Neuronal stem cell (in vitro differentiated cells): ENCODE data around the gene TNIK.

Experiments
- DNase-seq: peaks from one replicate; pipeline ENCODE4 v3.0.0-alpha.2; 2013; ENCODE audit warnings: low spot score
- H2AFZ ChIP-seq: one replicate; pipeline ENCODE4 v1.6.1; 2013; ENCODE audit warnings: mild to moderate bottlenecking, low read length, inconsistent platforms
- H2AK5ac ChIP-seq: 2 replicates; pipeline ENCODE4 v1.6.1; 2013; ENCODE audit warnings: low read depth, mild to moderate bottlenecking, inconsistent platforms, low read length, moderate library complexity, mixed read lengths
- H2BK120ac ChIP-seq: 2 replicates; pipeline ENCODE4 v1.6.1; 2013; ENCODE audit warnings: low read depth, mild to moderate bottlenecking, inconsistent platforms, low read length, moderate library complexity, mixed read lengths
- H2BK12ac ChIP-seq: one replicate; pipeline ENCODE4 v1.6.1; 2013; ENCODE audit warnings: low read length, inconsistent platforms
- H2BK15ac ChIP-seq: 2 replicates; pipeline ENCODE4 v1.6.1; 2013; ENCODE audit warnings: mild to moderate bottlenecking, low read length, inconsistent platforms, mixed read lengths
- H2BK5ac ChIP-seq: one replicate; pipeline ENCODE4 v1.6.1; 2013; ENCODE audit warnings: inconsistent platforms, mild to moderate bottlenecking, low read length, moderate library complexity
- H3K14ac ChIP-seq: one replicate; pipeline ENCODE4 v1.6.1; 2013; ENCODE audit warnings: low read length, inconsistent platforms
- H3K18ac ChIP-seq: 2 replicates; pipeline ENCODE4 v1.6.1; 2013; ENCODE audit warnings: low read length, inconsistent platforms
- H3K23ac ChIP-seq: 2 replicates; pipeline ENCODE4 v1.6.1; 2013; ENCODE audit warnings: low read depth, mild to moderate bottlenecking, mixed read lengths, low read length, inconsistent platforms; ENCODE audit not compliant: poor library complexity
- H3K27ac ChIP-seq: replicated peaks from 3 replicates; pipeline ENCODE4 v1.5.1; 2013; ENCODE audit warnings: low read length, inconsistent platforms
- H3K27me3 ChIP-seq, 3 experiments: 2 replicates each; pipeline ENCODE4 v1.6.1; 2013; ENCODE audit warnings: low read length in 3 of 3, mild to moderate bottlenecking in 2 of 3, inconsistent platforms in 1 of 3, low read depth in 1 of 3, mixed read lengths in 1 of 3, moderate library complexity in 1 of 3; ENCODE audit not compliant: control insufficient read depth in 3 of 3, insufficient read depth in 3 of 3
- H3K36me3 ChIP-seq, 2 donors: replicated peaks in 1 of 2; 2 replicates each; pipeline ENCODE4 v1.6.1; 2013; ENCODE audit warnings: low read length in 2 of 2; ENCODE audit not compliant: control insufficient read depth in 2 of 2, insufficient read depth in 2 of 2
- H3K4ac ChIP-seq: 2 replicates; pipeline ENCODE4 v1.6.1; 2013; ENCODE audit warnings: inconsistent platforms, mild to moderate bottlenecking, low read length, moderate library complexity
- H3K4me1 ChIP-seq, 2 donors: 1 replicate in 1 of 2; 2 replicates in 1 of 2; pipeline ENCODE4 v1.6.1; 2013; ENCODE audit warnings: low read length in 2 of 2, low read depth in 1 of 2; ENCODE audit not compliant: control insufficient read depth in 2 of 2, insufficient read depth in 1 of 2
- H3K4me2 ChIP-seq: one replicate; pipeline ENCODE4 v1.6.1; 2013; ENCODE audit warnings: mild to moderate bottlenecking, low read length, inconsistent platforms; ENCODE audit not compliant: insufficient read depth, poor library complexity, severe bottlenecking
- H3K4me3 ChIP-seq, 2 donors: 2 replicates each; pipeline ENCODE4 v1.5.1; 2013; ENCODE audit warnings: low read length in 2 of 2, mild to moderate bottlenecking in 2 of 2, inconsistent platforms in 1 of 2, moderate library complexity in 1 of 2
- H3K79me1 ChIP-seq: one replicate; pipeline ENCODE4 v1.6.1; 2013; ENCODE audit warnings: low read depth, mild to moderate bottlenecking, inconsistent platforms, low read length, moderate library complexity
- H3K9ac ChIP-seq: one replicate; pipeline ENCODE4 v1.6.1; 2013; ENCODE audit warnings: mild to moderate bottlenecking, low read depth, low read length, inconsistent platforms; ENCODE audit not compliant: poor library complexity
- H3K9me3 ChIP-seq, 2 donors: replicated peaks in 1 of 2; 2 replicates each; pipeline versions ENCODE3 to v1.6.1; 2013; ENCODE audit warnings: low read length in 2 of 2, mild to moderate bottlenecking in 2 of 2, inconsistent platforms in 1 of 2, low read depth in 1 of 2, mixed read lengths in 1 of 2, moderate library complexity in 1 of 2; ENCODE audit not compliant: control insufficient read depth in 2 of 2, insufficient read depth in 1 of 2
- H4K8ac ChIP-seq: one replicate; pipeline ENCODE4 v1.6.1; 2013; ENCODE audit warnings: low read depth, mild to moderate bottlenecking, inconsistent platforms, low read length, moderate library complexity
- H4K91ac ChIP-seq: one replicate; pipeline ENCODE4 v1.6.1; 2013; ENCODE audit warnings: low read length, low read depth, mild to moderate bottlenecking, inconsistent platforms; ENCODE audit not compliant: poor library complexity
- WGBS, 2 donors: extraction: QIAGEN DNeasy Blood & Tissue Kit; methylation state at CpG; one replicate each; pipeline ENCODE4 v1.1.7; 2013; ENCODE audit warnings: missing lambda C conversion rate in 2 of 2, mixed read lengths in 1 of 2; ENCODE audit not compliant: insufficient read length in 2 of 2, insufficient replicate concordance in 1 of 2; ENCODE audit errors: extremely low coverage in 2 of 2; 5-methylcytosine and 5-hydroxymethylcytosine counted together

The TNIK gene

GRCh38 chr3:171380711-171381425, 79.3 kb downstream of the TNIK start:
- Histone ChIP-seq H2BK15ac (no peak overlapping the region), H3K14ac (no peak overlapping the region), H3K4ac (no peak overlapping the region), H2BK5ac (no peak overlapping the region), H3K18ac (no peak overlapping the region), H3K27me3 (peaks cover 0 to 2% (median 0%) of the 10 kb centered on the region in 3 experiments), H3K36me3 (no peaks in the 10 kb centered on the region), H2BK12ac (no peak overlapping the region), H2BK120ac (no peak overlapping the region), H3K23ac (no peak overlapping the region), H4K91ac (no peak overlapping the region), H3K4me1 (peaks cover 23 to 49% of the 10 kb centered on the region in 2 donors), H4K8ac (no peak overlapping the region), H3K9ac (no peak overlapping the region), H2AK5ac (no peak overlapping the region), H3K27ac (no peak overlapping the region), H3K4me3 (no peak overlapping the region), H2AFZ (no peak overlapping the region), H3K79me1 (no peaks in the 10 kb centered on the region), H3K9me3 (no peaks in the 10 kb centered on the region), H3K4me2 (no peak overlapping the region)
- no peak for DNase-seq
- no CpG with 5 or more reads among the region's 3 CpGs for WGBS, 2 donors

- Histone ChIP-seq H3K4me1 (peaks cover 21 to 45% of the 10 kb centered on the region in 2 donors), H3K4me3 (no peak overlapping the region), H3K9ac (no peak overlapping the region), H3K4ac (no peak overlapping the region), H3K18ac (no peak overlapping the region), H3K79me1 (no peaks in the 10 kb centered on the region), H4K91ac (no peak overlapping the region), H2AK5ac (no peak overlapping the region), H2BK12ac (no peak overlapping the region), H3K9me3 (no peaks in the 10 kb centered on the region), H3K14ac (no peak overlapping the region), H3K27me3 (peaks cover 0 to 2% (median 0%) of the 10 kb centered on the region in 3 experiments), H4K8ac (no peak overlapping the region), H2BK120ac (no peak overlapping the region), H2BK15ac (no peak overlapping the region), H3K27ac (no peak overlapping the region), H3K36me3 (no peaks in the 10 kb centered on the region), H2BK5ac (no peak overlapping the region), H3K4me2 (no peak overlapping the region), H2AFZ (no peak overlapping the region), H3K23ac (no peak overlapping the region)
- DNase-seq: no peak
- no CpG with 5 or more reads among the region's 8 CpGs for WGBS, 2 donors
Observed at GRCh38 chr3:171379961-171380483, 80.2 kb downstream of the TNIK start.

- H3K4ac ChIP-seq: no peak overlapping the region
- no peak overlapping the region for H3K18ac ChIP-seq
- no peak overlapping the region for H2BK120ac ChIP-seq
- no peak overlapping the region for H3K14ac ChIP-seq
- no peak overlapping the region for H3K9ac ChIP-seq
- H2AK5ac ChIP-seq: no peak overlapping the region
- no peak overlapping the region for H3K23ac ChIP-seq
- no CpG with 5 or more reads among the region's 1 CpG for WGBS, 2 donors
- no peak overlapping the region for H2AFZ ChIP-seq
- H3K9me3 ChIP-seq: no peaks in the 10 kb centered on the region
- H3K27me3 ChIP-seq: peaks cover 0 to 2% (median 0%) of the 10 kb centered on the region in 3 experiments
- H3K4me1 ChIP-seq: peaks cover 19 to 40% of the 10 kb centered on the region in 2 donors
- no peaks in the 10 kb centered on the region for H3K36me3 ChIP-seq
- H3K4me3 ChIP-seq: no peak overlapping the region
- H4K91ac ChIP-seq: no peak overlapping the region
- no peak for DNase-seq
- no peaks in the 10 kb centered on the region for H3K79me1 ChIP-seq
- H3K27ac ChIP-seq: peak overlapping the region; percentile 5
- no peak overlapping the region for H2BK15ac ChIP-seq
- no peak overlapping the region for H2BK5ac ChIP-seq
- no peak overlapping the region for H2BK12ac ChIP-seq
- no peak overlapping the region for H3K4me2 ChIP-seq
- H4K8ac ChIP-seq: no peak overlapping the region
Observed at GRCh38 chr3:171379281-171379680, 80.9 kb downstream of the TNIK start.

GRCh38 chr3:171378586-171378985, 81.6 kb downstream of the TNIK start:
- no peak overlapping the region for H4K8ac ChIP-seq
- H3K36me3 ChIP-seq: no peaks in the 10 kb centered on the region
- no peak overlapping the region for H3K18ac ChIP-seq
- no peak overlapping the region for H3K14ac ChIP-seq
- no peak overlapping the region for H2AK5ac ChIP-seq
- no peak overlapping the region for H2BK12ac ChIP-seq
- H3K27me3 ChIP-seq: peaks cover 0 to 2% (median 0%) of the 10 kb centered on the region in 3 experiments
- no peaks in the 10 kb centered on the region for H3K9me3 ChIP-seq
- no peak overlapping the region for H2BK120ac ChIP-seq
- no peak overlapping the region for H3K27ac ChIP-seq
- H3K4me3 ChIP-seq: no peak overlapping the region
- no CpG with 5 or more reads among the region's 5 CpGs for WGBS, 2 donors
- H2BK15ac ChIP-seq: no peak overlapping the region
- H3K4me1 ChIP-seq: peaks cover 12 to 33% of the 10 kb centered on the region in 2 donors
- no peaks in the 10 kb centered on the region for H3K79me1 ChIP-seq
- no peak overlapping the region for H3K23ac ChIP-seq
- no peak overlapping the region for H3K4me2 ChIP-seq
- no peak overlapping the region for H2BK5ac ChIP-seq
- H4K91ac ChIP-seq: no peak overlapping the region
- no peak for DNase-seq
- H3K4ac ChIP-seq: no peak overlapping the region
- no peak overlapping the region for H3K9ac ChIP-seq
- H2AFZ ChIP-seq: no peak overlapping the region
